ENCODE measurements around the gene ANKRD33B. TPM values are rescaled to one million over a fixed set of nuclear protein-coding genes. Genes with fewer than 3 reads are reported as not detected.

The ANKRD33B gene
- total RNA-seq, 4 donors from 2014 or later: 0.57 to 6.5 (median 1.7) TPM

DNA sequence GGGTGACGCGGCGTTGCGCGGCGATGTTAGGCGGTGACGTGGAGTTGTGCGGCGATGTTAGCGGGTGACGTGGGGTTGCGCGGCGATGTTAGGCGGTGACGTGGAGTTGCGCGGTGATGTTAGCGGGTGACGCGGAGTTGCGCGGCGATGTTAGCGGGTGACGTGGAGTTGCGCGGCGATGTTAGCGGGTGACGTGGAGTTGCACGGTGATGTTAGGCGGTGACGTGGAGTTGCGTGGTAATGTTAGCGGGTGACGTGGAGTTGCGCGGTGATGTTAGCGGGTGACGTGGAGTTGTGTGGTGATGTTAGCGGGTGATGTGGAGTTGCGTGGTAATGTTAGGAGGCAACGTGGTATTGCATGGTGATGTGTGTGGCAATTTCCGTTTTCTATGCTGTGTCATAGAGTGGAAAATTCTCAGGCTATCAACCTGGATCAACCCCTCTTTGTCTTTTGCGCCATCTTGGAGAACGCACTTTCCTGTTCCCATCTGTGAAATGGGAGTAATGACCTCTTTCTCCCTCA lies 76.0 kb downstream of the ANKRD33B start:
- no peak for TF ChIP-seq POLR2A (IDR thresholded peaks at IDR 0.05)
- TF ChIP-seq, protein P1, sequence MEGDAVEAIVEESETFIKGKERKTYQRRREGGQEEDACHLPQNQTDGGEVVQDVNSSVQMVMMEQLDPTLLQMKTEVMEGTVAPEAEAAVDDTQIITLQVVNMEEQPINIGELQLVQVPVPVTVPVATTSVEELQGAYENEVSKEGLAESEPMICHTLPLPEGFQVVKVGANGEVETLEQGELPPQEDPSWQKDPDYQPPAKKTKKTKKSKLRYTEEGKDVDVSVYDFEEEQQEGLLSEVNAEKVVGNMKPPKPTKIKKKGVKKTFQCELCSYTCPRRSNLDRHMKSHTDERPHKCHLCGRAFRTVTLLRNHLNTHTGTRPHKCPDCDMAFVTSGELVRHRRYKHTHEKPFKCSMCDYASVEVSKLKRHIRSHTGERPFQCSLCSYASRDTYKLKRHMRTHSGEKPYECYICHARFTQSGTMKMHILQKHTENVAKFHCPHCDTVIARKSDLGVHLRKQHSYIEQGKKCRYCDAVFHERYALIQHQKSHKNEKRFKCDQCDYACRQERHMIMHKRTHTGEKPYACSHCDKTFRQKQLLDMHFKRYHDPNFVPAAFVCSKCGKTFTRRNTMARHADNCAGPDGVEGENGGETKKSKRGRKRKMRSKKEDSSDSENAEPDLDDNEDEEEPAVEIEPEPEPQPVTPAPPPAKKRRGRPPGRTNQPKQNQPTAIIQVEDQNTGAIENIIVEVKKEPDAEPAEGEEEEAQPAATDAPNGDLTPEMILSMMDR (IDR thresholded peaks at IDR 0.05): no peak
- DNase-seq: no peak
- Histone ChIP-seq H3K9me3 (no peaks in the 10 kb centered on the region), H3K36me3 (no peaks in the 10 kb centered on the region), H3K27ac (no peak overlapping the region), H3K4me1 (peaks cover 0 to 5% (median 0%) of the 10 kb centered on the region in 3 donors), H3K27me3 (peaks cover 0 to 10% (median 0%) of the 10 kb centered on the region in 4 donors), H3K4me3 (no peak overlapping the region)
- intact Hi-C loops (cut with DNase I): no loop called here
- WGBS, 2 donors: 96 to 98% methylated on average over 12 to 24 of the region's 48 CpGs

- Histone ChIP-seq H3K9me3 (no peaks in the 10 kb centered on the region), H3K4me1 (no peaks in the 10 kb centered on the region), H3K4me3 (no peak overlapping the region), H3K36me3 (no peaks in the 10 kb centered on the region), H3K27me3 (no peaks in the 10 kb centered on the region), H3K27ac (no peak overlapping the region)
- no peak for TF ChIP-seq POLR2A (IDR thresholded peaks at IDR 0.05)
- TF ChIP-seq, protein P1 (IDR thresholded peaks at IDR 0.05): no peak
- intact Hi-C loops (cut with DNase I): no loop called here
- DNase-seq: no peak
- 62 to 79% methylated on average over 5 to 7 of the region's 7 CpGs for WGBS, 2 donors
These were observed 78.5 kb downstream of the ANKRD33B start for GRCh38 chr5:10642367-10642766.

GRCh38 chr5:10644192-10644591 lies 80.3 kb downstream of the ANKRD33B start:
- WGBS, 2 donors: 70 to 79% methylated on average over 8 of the region's 9 CpGs
- Histone ChIP-seq H3K9me3 (no peaks in the 10 kb centered on the region), H3K27ac (no peak overlapping the region), H3K36me3 (no peaks in the 10 kb centered on the region), H3K27me3 (peaks cover 0 to 7% (median 0%) of the 10 kb centered on the region in 4 donors), H3K4me1 (no peaks in the 10 kb centered on the region), H3K4me3 (no peak overlapping the region)
- DNase-seq: no peak
- intact Hi-C loops (cut with DNase I): no loop called here
- TF ChIP-seq, protein P1 (IDR thresholded peaks at IDR 0.05): no peak
- TF ChIP-seq POLR2A (IDR thresholded peaks at IDR 0.05): no peak

- WGBS, 2 donors: 83 to 90% methylated on average over 2 to 3 of the region's 3 CpGs
- DNase-seq: no peak
- TF ChIP-seq POLR2A (IDR thresholded peaks at IDR 0.05): no peak
- TF ChIP-seq, protein P1 (IDR thresholded peaks at IDR 0.05): no peak
- H3K27me3 ChIP-seq: peaks cover 0 to 17% (median 0%) of the 10 kb centered on the region in 4 donors
- no peaks in the 10 kb centered on the region for H3K4me1 ChIP-seq
- no peak overlapping the region for H3K4me3 ChIP-seq
- peaks cover 0 to 8% (median 0%) of the 10 kb centered on the region in 3 donors for H3K36me3 ChIP-seq
- no peak overlapping the region for H3K27ac ChIP-seq
- intact Hi-C loops (cut with DNase I): no loop called here
- H3K9me3 ChIP-seq: no peaks in the 10 kb centered on the region
These were observed 81.3 kb downstream of the ANKRD33B start for GRCh38 chr5:10645146-10645545.

- TF ChIP-seq, protein P1 (IDR thresholded peaks at IDR 0.05): no peak
- no peak for TF ChIP-seq POLR2A (IDR thresholded peaks at IDR 0.05)
- H3K27me3 ChIP-seq: peaks cover 0 to 22% (median 0%) of the 10 kb centered on the region in 4 donors
- peaks cover 0 to 8% (median 0%) of the 10 kb centered on the region in 3 donors for H3K36me3 ChIP-seq
- no peak overlapping the region for H3K27ac ChIP-seq
- H3K4me3 ChIP-seq: no peak overlapping the region
- DNase-seq: no peak
- no peaks in the 10 kb centered on the region for H3K9me3 ChIP-seq
- WGBS, 2 donors: 69 to 71% methylated on average over 5 to 6 of the region's 6 CpGs
- intact Hi-C loops (cut with DNase I): no loop called here
- H3K4me1 ChIP-seq: no peaks in the 10 kb centered on the region
These were observed 81.8 kb downstream of the ANKRD33B start for GRCh38 chr5:10645671-10646070.

Measured in esophagus squamous epithelium (tissue), 5 donors.